Naive thymus-derived CD4-positive, alpha-beta T cell (primary cell): ENCODE measurements around the gene IQSEC2. TPM values are rescaled to one million over a fixed set of nuclear protein-coding genes. Genes with fewer than 3 reads are reported as not detected.

ENCODE experiments used
- ATAC-seq: fragments of 150-1000 bp; cut with Tn5 transposase; 2 replicates; pipeline ENCODE4 v1.10.0; 2021; ENCODE audit warnings: mild to moderate bottlenecking, moderate library complexity
- CTCF ChIA-PET: fragments of 350-600 bp; sonication (Branson Sonifier 250); formaldehyde crosslinking; loops from one replicate; lab custom pipeline; 2021; ENCODE audit warnings: antibody characterized with exemption; lab: Charles Lee
- POLR2A ChIA-PET: fragments of 350-600 bp; sonication (Branson Sonifier 250); formaldehyde crosslinking; loops from one replicate; lab custom pipeline; 2021; ENCODE audit warnings: antibody characterized with exemption, inconsistent platforms; lab: Charles Lee
- DNase-seq, 9 donors: peaks; one replicate each; pipeline versions ENCODE4 v3.0.0 to v3.0.0-alpha.2; 2020 to 2022; ENCODE audit warnings: mixed read lengths in 1 of 9
- H3K27ac ChIP-seq: one replicate; pipeline ENCODE4 v1.7.0; 2013; ENCODE audit warnings: mild to moderate bottlenecking, low read depth, low read length, moderate library complexity
- H3K27me3 ChIP-seq, 2 donors: one replicate each; pipeline ENCODE4 v1.7.0; 2013; ENCODE audit warnings: low read length in 2 of 2, mild to moderate bottlenecking in 2 of 2, moderate library complexity in 2 of 2; ENCODE audit not compliant: control insufficient read depth in 2 of 2, insufficient read depth in 2 of 2
- H3K36me3 ChIP-seq, 3 experiments: 1 replicate in 2 of 3; 2 replicates in 1 of 3; pipeline ENCODE4 v1.7.0; 2013; ENCODE audit warnings: low read length in 3 of 3, mild to moderate bottlenecking in 3 of 3, moderate library complexity in 1 of 3; ENCODE audit not compliant: insufficient read depth in 3 of 3, control insufficient read depth in 2 of 3
- H3K4me1 ChIP-seq, 2 donors: one replicate each; pipeline ENCODE4 v1.7.0; 2013; ENCODE audit warnings: low read length in 2 of 2, mild to moderate bottlenecking in 2 of 2, moderate library complexity in 1 of 2; ENCODE audit not compliant: control insufficient read depth in 2 of 2, insufficient read depth in 2 of 2
- H3K4me3 ChIP-seq: 2 replicates; pipeline ENCODE4 v1.7.0; 2013; ENCODE audit warnings: mild to moderate bottlenecking, low read length
- H3K9me3 ChIP-seq, 3 experiments: 1 replicate in 2 of 3; 2 replicates in 1 of 3; pipeline ENCODE4 v1.7.0; 2013; ENCODE audit warnings: low read length in 3 of 3; ENCODE audit not compliant: control insufficient read depth in 2 of 3
- H3K27ac Mint-ChIP-seq, 9 donors: one replicate each; pipeline ENCODE4 v1.8.0; 2020 to 2022; ENCODE audit warnings: mixed read lengths in 9 of 9, mild to moderate bottlenecking in 8 of 9, moderate library complexity in 5 of 9, inconsistent platforms in 2 of 9
- H3K27me3 Mint-ChIP-seq, 5 donors: one replicate each; pipeline ENCODE4 v1.8.0; 2021 to 2022; ENCODE audit warnings: mixed read lengths in 5 of 5, mild to moderate bottlenecking in 1 of 5
- H3K36me3 Mint-ChIP-seq, 5 donors: one replicate each; pipeline ENCODE4 v1.8.0; 2020 to 2022; ENCODE audit warnings: mixed read lengths in 5 of 5, mild to moderate bottlenecking in 3 of 5, inconsistent platforms in 1 of 5
- H3K4me1 Mint-ChIP-seq, 7 donors: one replicate each; pipeline ENCODE4 v1.8.0; 2020 to 2022; ENCODE audit warnings: mixed read lengths in 7 of 7, mild to moderate bottlenecking in 3 of 7, inconsistent platforms in 1 of 7
- H3K4me3 Mint-ChIP-seq, 10 donors: one replicate each; pipeline ENCODE4 v1.8.0; 2020 to 2022; ENCODE audit warnings: mild to moderate bottlenecking in 10 of 10, mixed read lengths in 10 of 10, moderate library complexity in 6 of 10, inconsistent platforms in 2 of 10
- H3K9me3 Mint-ChIP-seq, 11 donors: one replicate each; pipeline ENCODE4 v1.8.0; 2020 to 2022; ENCODE audit warnings: mixed read lengths in 11 of 11, mild to moderate bottlenecking in 4 of 11, inconsistent platforms in 1 of 11, moderate library complexity in 1 of 11
- intact Hi-C, 2 donors: fragments of 100-400 bp; cut with micrococcal nuclease; formaldehyde crosslinking; loops; one replicate each; pipeline ENCODE4 v1.15.1; 2023
- polyA plus RNA-seq, 2 donors: library from polyadenylated mRNA; unstranded; fragments of 300-500 nt; fragmentation: Illumina TruSeq; gene quantifications; one replicate each; pipeline ENCODE4 v1.2.3, GENCODE V29; 2021
- total RNA-seq, 6 experiments: library from RNA in 5 of 6; stranded (reverse) in 5 of 6; gene quantifications; 1 replicate in 5 of 6; 2 replicates in 1 of 6; pipeline ENCODE4 v1.2.3 and lab custom pipeline; 2021 to 2026

IQSEC2 gene
- total and polyA plus RNA-seq, 7 experiments from 2014 or later: 0.20 to 9.1 (median 0.46) TPM

- Histone ChIP-seq H3K9me3 (no peaks in the 10 kb centered on the region), H3K36me3 (no peaks in the 10 kb centered on the region), H3K27ac (no peak overlapping the region), H3K4me3 (no peak overlapping the region), H3K4me1 (no peaks in the 10 kb centered on the region), H3K27me3 (no peaks in the 10 kb centered on the region)
- ChIA-PET CTCF (no interaction called here), POLR2A (no interaction called here)
- Mint-ChIP-seq H3K9me3 (no peaks in the 10 kb centered on the region), H3K4me3 (no peak overlapping the region), H3K27ac (no peak overlapping the region), H3K36me3 (no peaks in the 10 kb centered on the region), H3K4me1 (no peaks in the 10 kb centered on the region), H3K27me3 (peaks cover 0 to 5% (median 0%) of the 10 kb centered on the region in 5 donors)
- intact Hi-C loops: no loop called here
- no peak for DNase-seq
- ATAC-seq: no peak
Measured at GRCh38 chrX:53272808-53273337, 8.5 kb downstream of the IQSEC2 start.

GRCh38 chrX:53269536-53270107 lies 11.8 kb downstream of the IQSEC2 start:
- CTCF ChIA-PET: no interaction called here
- intact Hi-C loops: no loop called here

GRCh38 chrX:53268173-53268572 lies 13.2 kb downstream of the IQSEC2 start:
- Mint-ChIP-seq H3K9me3 (no peaks in the 10 kb centered on the region), H3K27me3 (peaks cover 0 to 11% (median 0%) of the 10 kb centered on the region in 5 donors), H3K4me1 (peaks cover 0 to 17% (median 4%) of the 10 kb centered on the region in 7 donors), H3K4me3 (no peak overlapping the region), H3K27ac (no peak overlapping the region), H3K36me3 (no peaks in the 10 kb centered on the region)
- CTCF ChIA-PET: no interaction called here
- Histone ChIP-seq H3K4me3 (no peak overlapping the region), H3K36me3 (no peaks in the 10 kb centered on the region), H3K27me3 (no peaks in the 10 kb centered on the region), H3K4me1 (peaks cover 0 to under 1% of the 10 kb centered on the region in 2 donors), H3K27ac (no peak overlapping the region), H3K9me3 (no peaks in the 10 kb centered on the region)
- ATAC-seq (no peak), DNase-seq (no peak)
- intact Hi-C loops: no loop called here
- POLR2A ChIA-PET: no interaction called here

More at GRCh38 chrX:53269536-53270107, 11.8 kb downstream of the IQSEC2 start:
- DNase-seq (no peak), ATAC-seq (no peak)
- POLR2A ChIA-PET: no interaction called here
- Histone ChIP-seq H3K9me3 (no peaks in the 10 kb centered on the region), H3K4me1 (no peaks in the 10 kb centered on the region), H3K27me3 (no peaks in the 10 kb centered on the region), H3K4me3 (no peak overlapping the region), H3K36me3 (no peaks in the 10 kb centered on the region), H3K27ac (no peak overlapping the region)
- H3K9me3 Mint-ChIP-seq: no peaks in the 10 kb centered on the region
- no peak overlapping the region for H3K4me3 Mint-ChIP-seq
- peaks cover 0 to 8% (median 0%) of the 10 kb centered on the region in 5 donors for H3K27me3 Mint-ChIP-seq
- no peaks in the 10 kb centered on the region for H3K36me3 Mint-ChIP-seq
- H3K4me1 Mint-ChIP-seq: peaks cover 0 to 9% (median 0%) of the 10 kb centered on the region in 7 donors
- no peak overlapping the region for H3K27ac Mint-ChIP-seq

DNA sequence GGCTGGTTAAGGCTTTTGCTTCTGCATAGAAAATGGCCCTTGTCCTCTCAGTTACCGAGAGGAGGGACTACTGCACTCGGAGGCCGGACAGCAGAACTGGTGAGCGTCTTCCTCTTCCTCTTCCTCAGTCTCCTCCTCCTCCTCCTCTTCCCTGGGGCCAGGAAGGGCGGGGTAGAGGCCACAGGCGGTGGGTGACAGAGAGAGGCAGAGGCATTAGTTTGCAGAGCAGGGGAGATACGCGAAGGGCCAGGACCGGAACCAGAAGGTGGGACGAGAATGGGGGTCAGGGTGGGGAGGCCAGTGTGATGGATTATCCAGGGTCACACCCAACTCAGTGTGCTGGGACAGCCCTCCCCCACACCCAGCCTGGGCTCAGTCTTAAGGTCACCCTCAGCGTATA lies 14.5 kb downstream of the IQSEC2 start:
- intact Hi-C loops: no loop called here
- no peak for ATAC-seq
- H3K27ac ChIP-seq: no peak overlapping the region
- Mint-ChIP-seq H3K27me3 (peaks cover 0 to 15% (median 0%) of the 10 kb centered on the region in 5 donors), H3K4me1 (peaks cover 3 to 25% (median 14%) of the 10 kb centered on the region in 7 donors), H3K27ac (no peak overlapping the region), H3K9me3 (no peaks in the 10 kb centered on the region), H3K36me3 (no peaks in the 10 kb centered on the region), H3K4me3 (no peak overlapping the region)
- no peaks in the 10 kb centered on the region for H3K9me3 ChIP-seq
- H3K27me3 ChIP-seq: no peaks in the 10 kb centered on the region
- peaks cover 0 to 3% of the 10 kb centered on the region in 2 donors for H3K4me1 ChIP-seq
- no peak overlapping the region for H3K4me3 ChIP-seq
- POLR2A ChIA-PET: no interaction called here
- no peaks in the 10 kb centered on the region for H3K36me3 ChIP-seq
- no peak for DNase-seq
- CTCF ChIA-PET: no interaction called here

DNA sequence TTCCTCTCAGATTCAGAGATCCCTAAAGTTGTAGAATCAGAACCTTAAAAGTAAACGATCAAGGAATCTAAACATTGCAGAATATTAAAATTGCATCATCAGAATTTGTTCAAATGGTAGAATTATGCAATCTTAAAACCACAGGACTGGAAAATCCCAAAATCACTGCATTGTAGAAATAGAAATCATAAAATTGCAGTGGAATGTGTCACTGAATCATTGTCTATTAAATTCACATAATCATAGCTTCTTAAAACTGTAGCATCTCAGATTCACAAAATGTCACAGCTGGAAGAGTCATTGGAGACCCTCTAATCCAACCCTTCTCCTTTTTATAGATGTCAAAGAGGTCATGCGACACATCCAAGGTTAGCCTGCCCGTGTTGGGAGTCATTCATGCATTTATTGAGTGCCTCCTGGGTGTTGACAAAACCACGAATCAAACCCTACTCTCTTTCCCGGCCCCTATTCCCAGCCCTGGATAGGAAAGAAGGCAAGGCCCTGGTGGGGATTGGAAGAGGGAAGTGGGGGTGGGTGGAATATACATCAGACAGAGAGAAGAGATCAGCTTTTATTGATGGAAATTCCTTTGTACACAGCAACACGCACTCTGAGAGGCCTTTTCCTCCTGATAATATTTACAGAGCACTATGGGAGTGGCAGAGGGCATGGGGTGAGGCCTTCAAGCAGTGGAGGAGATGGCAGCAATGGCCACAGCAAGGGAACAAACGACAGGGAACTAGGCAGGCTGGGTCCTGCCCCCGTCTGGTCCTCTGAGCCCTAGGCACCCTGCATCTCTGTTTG lies 15.4 kb downstream of the IQSEC2 start:
- peaks cover 10 to 32% (median 22%) of the 10 kb centered on the region in 7 donors for H3K4me1 Mint-ChIP-seq
- no peak overlapping the region for H3K27ac Mint-ChIP-seq
- peaks cover 3 to 5% of the 10 kb centered on the region in 2 donors for H3K4me1 ChIP-seq
- H3K9me3 ChIP-seq: no peaks in the 10 kb centered on the region
- ChIA-PET POLR2A (no interaction called here), CTCF (no interaction called here)
- intact Hi-C loops: no loop called here
- no peak overlapping the region for H3K4me3 Mint-ChIP-seq
- H3K9me3 Mint-ChIP-seq: no peaks in the 10 kb centered on the region
- H3K27me3 ChIP-seq: no peaks in the 10 kb centered on the region
- peaks cover 0 to 15% (median 0%) of the 10 kb centered on the region in 5 donors for H3K27me3 Mint-ChIP-seq
- H3K27ac ChIP-seq: no peak overlapping the region
- no peaks in the 10 kb centered on the region for H3K36me3 Mint-ChIP-seq
- ATAC-seq: no peak
- no peak for DNase-seq
- H3K4me3 ChIP-seq: no peak overlapping the region
- H3K36me3 ChIP-seq: no peaks in the 10 kb centered on the region

- intact Hi-C loops: no loop called here
- Histone ChIP-seq H3K4me1 (peaks cover 3 to 5% of the 10 kb centered on the region in 2 donors), H3K36me3 (no peaks in the 10 kb centered on the region), H3K4me3 (no peak overlapping the region), H3K9me3 (no peaks in the 10 kb centered on the region), H3K27ac (no peak overlapping the region), H3K27me3 (no peaks in the 10 kb centered on the region)
- peak overlapping the region in 2 of 10 donors; percentile 21 to 77 for H3K4me3 Mint-ChIP-seq
- ChIA-PET CTCF (no interaction called here), POLR2A (no interaction called here)
- peaks cover 10 to 32% (median 22%) of the 10 kb centered on the region in 7 donors for H3K4me1 Mint-ChIP-seq
- H3K27ac Mint-ChIP-seq: peak overlapping the region in 1 of 9 donors; percentile 38
- no peaks in the 10 kb centered on the region for H3K36me3 Mint-ChIP-seq
- no peaks in the 10 kb centered on the region for H3K9me3 Mint-ChIP-seq
- peaks cover 0 to 18% (median 0%) of the 10 kb centered on the region in 5 donors for H3K27me3 Mint-ChIP-seq
- ATAC-seq (peak; percentile 63), DNase-seq (peak in 1 of 9 donors; percentile 32)
Measured at GRCh38 chrX:53263597-53264094, 17.7 kb downstream of the IQSEC2 start.
